Hepatocyte (in vitro differentiated cells): ENCODE measurements around the gene SLC35F5. TPM values are rescaled to one million over a fixed set of nuclear protein-coding genes. Genes with fewer than 3 reads are reported as not detected.
"Not testable (repeated sequence)": the region's sequence is repeated elsewhere in the genome, so short reads cannot be mapped to it uniquely, and the experiment has no call there.

Experiments
- DNase-seq: peaks from one replicate; pipeline ENCODE4 v3.0.0-alpha.2; 2016; ENCODE audit warnings: low spot score
- H2AFZ ChIP-seq: fragments of 200-600 bp; sonication (generic); 2 replicates; pipeline ENCODE4 v1.6.0; 2016; ENCODE audit warnings: antibody characterized with exemption, mild to moderate bottlenecking
- H3K27ac ChIP-seq: fragments of 200-600 bp; sonication (generic); 2 replicates; pipeline ENCODE4 v1.5.1; 2016; ENCODE audit warnings: mild to moderate bottlenecking
- H3K27me3 ChIP-seq: fragments of 200-600 bp; sonication (generic); 2 replicates; pipeline ENCODE4 v1.6.1; 2016
- H3K36me3 ChIP-seq: fragments of 200-600 bp; sonication (generic); replicated peaks from 2 replicates; pipeline ENCODE4 v1.5.1; 2016; ENCODE audit warnings: low read depth; ENCODE audit not compliant: insufficient read depth
- H3K4me1 ChIP-seq: fragments of 200-600 bp; sonication (generic); 2 replicates; pipeline ENCODE4 v1.5.1; 2016; ENCODE audit warnings: mild to moderate bottlenecking, moderate library complexity; ENCODE audit not compliant: insufficient read depth
- H3K4me2 ChIP-seq: fragments of 200-600 bp; sonication (generic); 2 replicates; pipeline ENCODE4 v1.6.0; 2016
- H3K4me3 ChIP-seq: fragments of 200-600 bp; sonication (generic); 2 replicates; pipeline ENCODE4 v1.5.1; 2016; ENCODE audit warnings: mild to moderate bottlenecking
- H3K79me2 ChIP-seq: fragments of 200-600 bp; sonication (generic); 2 replicates; pipeline ENCODE4 v1.6.0; 2017; ENCODE audit warnings: mild to moderate bottlenecking
- H3K9me2 ChIP-seq: fragments of 200-600 bp; sonication (generic); replicated peaks from 2 replicates; pipeline ENCODE4 v1.6.0; 2017; ENCODE audit warnings: mild to moderate bottlenecking; ENCODE audit not compliant: insufficient read depth
- H3K9me3 ChIP-seq: fragments of 200-600 bp; sonication (generic); 2 replicates; pipeline ENCODE4 v1.5.1; 2016; ENCODE audit warnings: low read depth, mild to moderate bottlenecking
- H4K20me1 ChIP-seq: fragments of 200-600 bp; sonication (generic); 2 replicates; pipeline ENCODE4 v1.6.0; 2016; ENCODE audit warnings: mild to moderate bottlenecking; ENCODE audit not compliant: insufficient read depth, poor library complexity, severe bottlenecking
- CTCF ChIP-seq: fragments of 200-600 bp; sonication (generic); IDR thresholded peaks from 2 replicates; pipeline ENCODE4 v1.5.1; 2016; ENCODE audit warnings: antibody characterized with exemption, mild to moderate bottlenecking; ENCODE audit not compliant: poor library complexity
- EZH2 ChIP-seq: fragments of 200-600 bp; sonication (generic); IDR thresholded peaks from 2 replicates; pipeline ENCODE4 v1.6.1; 2016; ENCODE audit warnings: antibody characterized with exemption, mild to moderate bottlenecking, borderline replicate concordance
- EZH2phosphoT487 ChIP-seq: fragments of 200-600 bp; sonication (generic); IDR thresholded peaks from one replicate; pipeline ENCODE4 v1.6.1; 2018; ENCODE audit warnings: antibody characterized with exemption, mild to moderate bottlenecking, low read depth, moderate library complexity; ENCODE audit not compliant: unreplicated experiment, severe bottlenecking
- WGBS: methylation state at CpG from one replicate; pipeline ENCODE4 v1.1.6; 2016; ENCODE audit warnings: low lambda C conversion rate; ENCODE audit errors: missing lambda C conversion rate; 5-methylcytosine and 5-hydroxymethylcytosine counted together
- polyA plus RNA-seq: library from polyadenylated mRNA; unstranded; fragments of >200 nt; fragmentation: Nextera tagmentation; extraction: Ambion mirVana; gene quantifications from 2 replicates; pipeline ENCODE4 v1.2.1, GENCODE V29; 2016
- total RNA-seq: library from RNA; depleted of rRNA; stranded (reverse); fragments of >200 nt; gene quantifications from 2 replicates; pipeline ENCODE4 v1.2.3, GENCODE V29; 2014

Gene SLC35F5
- total and polyA plus RNA-seq, 2 experiments from 2014 or later, result 69.4 to 132 TPM

GRCh38 chr2:113705982-113706523, 50.4 kb downstream of the SLC35F5 start:
- Histone ChIP-seq H3K27me3 (no peaks in the 10 kb centered on the region), H3K4me3 (no peak overlapping the region), H3K4me1 (no peaks in the 10 kb centered on the region), H2AFZ (no peak overlapping the region), H3K27ac (no peak overlapping the region), H3K4me2 (no peak overlapping the region), H3K36me3 (no peaks in the 10 kb centered on the region), H3K9me3 (no peaks in the 10 kb centered on the region), H4K20me1 (no peaks in the 10 kb centered on the region), H3K79me2 (no peaks in the 10 kb centered on the region), H3K9me2 (no peaks in the 10 kb centered on the region)
- DNase-seq, result no peak
- WGBS, result 86% methylated on average over 7 of the region's 7 CpGs
- TF ChIP-seq EZH2phosphoT487, result no peak
- no peak for TF ChIP-seq CTCF
- no peak for TF ChIP-seq EZH2

GRCh38 chr2:113704300-113704993, 52.0 kb downstream of the SLC35F5 start:
- 96% methylated on average over 41 of the region's 54 CpGs for WGBS
- not testable (repeated sequence) for H4K20me1 ChIP-seq, H3K9me2 ChIP-seq, DNase-seq, H3K4me2 ChIP-seq, H2AFZ ChIP-seq, H3K36me3 ChIP-seq, H3K4me3 ChIP-seq, H3K4me1 ChIP-seq, H3K79me2 ChIP-seq, H3K27me3 ChIP-seq, H3K9me3 ChIP-seq
- H3K27ac ChIP-seq, result peak overlapping the region; percentile 91

- H3K9me2 ChIP-seq, result no peaks in the 10 kb centered on the region
- H3K79me2 ChIP-seq, result no peaks in the 10 kb centered on the region
- H3K27me3 ChIP-seq, result no peaks in the 10 kb centered on the region
- no peak overlapping the region for H2AFZ ChIP-seq
- peak overlapping the region; percentile 30 for H3K4me2 ChIP-seq
- no peaks in the 10 kb centered on the region for H3K36me3 ChIP-seq
- H3K4me1 ChIP-seq, result no peaks in the 10 kb centered on the region
- no peak for TF ChIP-seq EZH2
- no peak for TF ChIP-seq CTCF
- no peak for TF ChIP-seq EZH2phosphoT487
- WGBS, result 89% methylated on average over 25 of the region's 25 CpGs
- peak; percentile 44 for DNase-seq
- H3K9me3 ChIP-seq, result no peaks in the 10 kb centered on the region
- no peaks in the 10 kb centered on the region for H4K20me1 ChIP-seq
- H3K4me3 ChIP-seq, result no peak overlapping the region
- H3K27ac ChIP-seq, result peak overlapping the region; percentile 91
These were observed 52.8 kb downstream of the SLC35F5 start for GRCh38 chr2:113703386-113704299.
